H9 (cell line): ENCODE results near the gene TMEM248. TPM values are rescaled to one million over a fixed set of nuclear protein-coding genes. Genes with fewer than 3 reads are reported as not detected.
"Not testable (repeated sequence)": the region's sequence is repeated elsewhere in the genome, so short reads cannot be mapped to it uniquely, and the experiment has no call there.

Experiments
- DNase-seq: peaks from one replicate; pipeline ENCODE4 v3.0.0-alpha.2; 2017
- H2AFZ ChIP-seq: one replicate; pipeline ENCODE4 v1.6.1; 2013; ENCODE audit warnings: mild to moderate bottlenecking, low read length, control low read depth, moderate library complexity
- H2AK5ac ChIP-seq: 2 replicates; pipeline ENCODE4 v1.6.1; 2013; ENCODE audit warnings: low read length, control low read depth, mixed read lengths; ENCODE audit not compliant: insufficient read length
- H2BK120ac ChIP-seq: one replicate; pipeline ENCODE4 v1.6.1; 2013; ENCODE audit warnings: low read depth, mild to moderate bottlenecking, low read length, control low read depth, inconsistent platforms; ENCODE audit not compliant: poor library complexity, severe bottlenecking
- H2BK12ac ChIP-seq: 2 replicates; pipeline ENCODE4 v1.6.1; 2013; ENCODE audit warnings: low read length, control low read depth, mixed read lengths, low read depth; ENCODE audit not compliant: insufficient read length
- H2BK15ac ChIP-seq: 2 replicates; pipeline ENCODE4 v1.6.1; 2013; ENCODE audit warnings: low read depth, low read length, control low read depth
- H2BK20ac ChIP-seq: one replicate; pipeline ENCODE4 v1.6.1; 2013; ENCODE audit warnings: low read depth, mild to moderate bottlenecking, low read length, control low read depth, inconsistent platforms; ENCODE audit not compliant: poor library complexity, severe bottlenecking
- H2BK5ac ChIP-seq: 2 replicates; pipeline ENCODE4 v1.6.1; 2013; ENCODE audit warnings: low read length, control low read depth, mixed read lengths; ENCODE audit not compliant: insufficient read length
- H3K14ac ChIP-seq: 2 replicates; pipeline ENCODE4 v1.6.1; 2013; ENCODE audit warnings: low read length, control low read depth; ENCODE audit not compliant: insufficient read depth
- H3K18ac ChIP-seq: 2 replicates; pipeline ENCODE4 v1.6.1; 2013; ENCODE audit warnings: low read depth, mild to moderate bottlenecking, mixed read lengths, low read length, control low read depth; ENCODE audit not compliant: insufficient read length
- H3K23ac ChIP-seq: 2 replicates; pipeline ENCODE4 v1.6.1; 2013; ENCODE audit warnings: low read length, control low read depth, mixed read lengths, low read depth; ENCODE audit not compliant: insufficient read length
- H3K23me2 ChIP-seq: 2 replicates; pipeline ENCODE4 v1.6.1; 2013; ENCODE audit warnings: low read depth, mild to moderate bottlenecking, mixed read lengths, low read length, control low read depth; ENCODE audit not compliant: insufficient read length, poor library complexity, severe bottlenecking
- H3K27ac ChIP-seq: 2 replicates; pipeline ENCODE4 v1.5.1; 2013; ENCODE audit warnings: low read length, control low read depth, mixed read lengths, low read depth; ENCODE audit not compliant: insufficient read length
- H3K27me3 ChIP-seq: 2 replicates; pipeline ENCODE4 v1.6.1; 2013; ENCODE audit warnings: low read length, control low read depth, inconsistent platforms; ENCODE audit not compliant: insufficient read depth
- H3K4ac ChIP-seq: 2 replicates; pipeline ENCODE4 v1.6.1; 2013; ENCODE audit warnings: low read depth, mild to moderate bottlenecking, control low read depth, inconsistent platforms, low read length, moderate library complexity
- H3K4me1 ChIP-seq: 2 replicates; pipeline ENCODE4 v1.6.1; 2013; ENCODE audit warnings: low read length, control low read depth, inconsistent platforms; ENCODE audit not compliant: insufficient read depth
- H3K4me2 ChIP-seq: 2 replicates; pipeline ENCODE4 v1.6.1; 2013; ENCODE audit warnings: low read length, control low read depth, mixed read lengths; ENCODE audit not compliant: insufficient read length, insufficient read depth
- H3K56ac ChIP-seq: 2 replicates; pipeline ENCODE4 v1.6.1; 2013; ENCODE audit warnings: low read depth, mild to moderate bottlenecking, mixed read lengths, low read length, control low read depth; ENCODE audit not compliant: insufficient read length
- H3K79me1 ChIP-seq: 2 replicates; pipeline ENCODE4 v1.6.1; 2013; ENCODE audit warnings: low read depth, mild to moderate bottlenecking, moderate library complexity, low read length, control low read depth, inconsistent platforms; ENCODE audit not compliant: insufficient read depth, poor library complexity, severe bottlenecking
- H3K79me2 ChIP-seq: 2 replicates; pipeline ENCODE4 v1.6.1; 2013; ENCODE audit warnings: low read length, control low read depth, inconsistent platforms; ENCODE audit not compliant: insufficient read depth
- H3K9ac ChIP-seq: 2 replicates; pipeline ENCODE4 v1.6.1; 2013; ENCODE audit warnings: low read length, control low read depth, mixed read lengths; ENCODE audit not compliant: insufficient read length; ENCODE audit errors: extremely low read depth
- H3K9me3 ChIP-seq: one replicate; pipeline ENCODE4 v1.6.1; 2013; ENCODE audit warnings: low read depth, low read length, inconsistent platforms; ENCODE audit not compliant: control insufficient read depth
- H3T11ph ChIP-seq: one replicate; pipeline ENCODE4 v1.6.1; 2013; ENCODE audit warnings: mild to moderate bottlenecking, low read length, control low read depth, inconsistent platforms
- H4K20me1 ChIP-seq: one replicate; pipeline ENCODE4 v1.6.1; 2013; ENCODE audit not compliant: control insufficient read depth, insufficient read length, insufficient read depth
- H4K5ac ChIP-seq: 2 replicates; pipeline ENCODE4 v1.6.1; 2013; ENCODE audit warnings: low read depth, mild to moderate bottlenecking, mixed read lengths, low read length, control low read depth; ENCODE audit not compliant: insufficient read length
- H4K8ac ChIP-seq: replicated peaks from 2 replicates; pipeline ENCODE4 v1.6.1; 2013; ENCODE audit warnings: low read length, control low read depth, mixed read lengths, low read depth; ENCODE audit not compliant: insufficient read length
- H4K91ac ChIP-seq: 2 replicates; pipeline ENCODE4 v1.6.1; 2013; ENCODE audit warnings: low read depth, mild to moderate bottlenecking, moderate library complexity, mixed read lengths, low read length, control low read depth; ENCODE audit not compliant: insufficient read length
- H3K27ac Mint-ChIP-seq, 3 experiments: 2 replicates in 2 of 3; 3 replicates in 1 of 3; pipeline ENCODE4 v1.8.0; 2020 to 2021; ENCODE audit warnings: mixed read lengths in 3 of 3, mild to moderate bottlenecking in 1 of 3, moderate library complexity in 1 of 3
- H3K27me3 Mint-ChIP-seq: 2 replicates; pipeline ENCODE4 v1.8.0; 2021; ENCODE audit warnings: low read depth, mild to moderate bottlenecking, moderate library complexity, mixed read lengths
- H3K36me3 Mint-ChIP-seq, 3 experiments: 2 replicates in 2 of 3; 3 replicates in 1 of 3; pipeline ENCODE4 v1.8.0; 2020 to 2021; ENCODE audit warnings: low read depth in 3 of 3, mixed read lengths in 3 of 3; ENCODE audit not compliant: insufficient read depth in 1 of 3
- H3K4me1 Mint-ChIP-seq, 2 experiments: 2 replicates each; pipeline ENCODE4 v1.8.0; 2020; ENCODE audit warnings: mixed read lengths in 2 of 2
- H3K4me3 Mint-ChIP-seq, 2 experiments: 2 replicates in 1 of 2; 3 replicates in 1 of 2; pipeline ENCODE4 v1.8.0; 2020 to 2021; ENCODE audit warnings: mild to moderate bottlenecking in 2 of 2, mixed read lengths in 2 of 2, moderate library complexity in 1 of 2
- H3K9me3 Mint-ChIP-seq, 2 experiments: 2 replicates in 1 of 2; 3 replicates in 1 of 2; pipeline ENCODE4 v1.8.0; 2020; ENCODE audit warnings: mild to moderate bottlenecking in 2 of 2, mixed read lengths in 2 of 2, moderate library complexity in 1 of 2
- WGBS: extraction: QIAGEN DNeasy Blood & Tissue Kit; methylation state at CpG from one replicate; pipeline ENCODE4 v1.1.7; 2013; ENCODE audit warnings: missing lambda C conversion rate, low lambda C conversion rate, mixed read lengths; ENCODE audit not compliant: insufficient read length; ENCODE audit errors: extremely low coverage; 5-methylcytosine and 5-hydroxymethylcytosine counted together
- total RNA-seq: library from RNA; stranded (reverse); gene quantifications from 2 replicates; pipeline ENCODE4 v1.2.1, GENCODE V29; 2021
- TF ChIP-seq, protein P1 (sequence below): fragments of 200-600 bp; sonication (generic); conservative IDR thresholded peaks from 3 replicates; pipeline ENCODE4 v1.8.0; 2021; ENCODE audit warnings: antibody characterized with exemption, mild to moderate bottlenecking

Gene TMEM248
- total RNA-seq, 1 experiment from 2014 or later, result 74.2 TPM

DNA sequence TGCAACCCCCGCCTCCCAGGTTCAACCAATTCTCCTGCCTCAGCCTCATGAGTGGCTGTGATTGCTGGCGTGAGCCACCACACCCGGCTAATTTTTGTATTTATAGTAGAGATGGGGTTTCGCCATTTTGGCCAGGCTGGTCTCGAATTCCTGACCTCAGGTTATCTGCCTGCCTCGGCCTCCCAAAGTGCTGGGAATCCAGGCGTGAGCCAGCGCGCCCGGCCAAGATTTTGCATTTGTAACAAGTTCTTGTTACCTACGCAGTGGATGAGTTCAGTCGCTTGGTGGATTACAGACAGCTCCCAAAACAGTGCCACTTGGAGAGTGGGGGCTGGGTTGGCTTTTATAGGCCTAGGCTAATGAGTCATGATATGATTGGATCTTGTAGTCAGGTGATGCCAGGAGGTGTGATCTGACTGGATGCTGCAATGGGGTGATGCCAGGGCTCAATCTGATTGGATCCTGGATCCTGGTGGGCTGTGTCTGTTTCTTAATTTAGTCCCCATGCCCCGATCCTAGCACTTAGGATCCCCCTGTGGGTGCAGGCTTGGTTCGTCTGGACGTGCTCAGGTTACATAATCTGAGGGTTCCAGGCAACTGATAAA is 54.1 kb downstream of the TMEM248 start:
- H3K36me3 Mint-ChIP-seq, result no peaks in the 10 kb centered on the region; a peak in 2 of 7 replicates
- H3K27ac ChIP-seq, result no peak overlapping the region
- no peak overlapping the region for H3K56ac ChIP-seq
- no peak overlapping the region for H3T11ph ChIP-seq
- H4K20me1 ChIP-seq, result peaks cover 2% of the 10 kb centered on the region
- H2AK5ac ChIP-seq, result no peak overlapping the region
- H3K9me3 ChIP-seq, result no peaks in the 10 kb centered on the region
- no peak overlapping the region for H4K5ac ChIP-seq
- H3K27me3 Mint-ChIP-seq, result no peaks in the 10 kb centered on the region
- H3K79me1 ChIP-seq, result no peaks in the 10 kb centered on the region
- no peak overlapping the region for H2BK20ac ChIP-seq
- no peak overlapping the region for H3K23ac ChIP-seq
- H3K27me3 ChIP-seq, result no peaks in the 10 kb centered on the region
- no peaks in the 10 kb centered on the region for H3K4me1 ChIP-seq
- no peaks in the 10 kb centered on the region for H3K23me2 ChIP-seq
- H3K27ac Mint-ChIP-seq, result peak overlapping the region in 1 of 3 experiments; percentile 77; a peak in 1 of 7 replicates
- H3K4ac ChIP-seq, result no peak overlapping the region
- no peak overlapping the region for H4K91ac ChIP-seq
- no peak overlapping the region for H3K18ac ChIP-seq
- no peak overlapping the region for H2BK15ac ChIP-seq
- H3K4me3 Mint-ChIP-seq, result no peak overlapping the region
- peaks cover 5 to 16% of the 10 kb centered on the region in 2 experiments; a peak in 4 of 5 replicates for H3K9me3 Mint-ChIP-seq
- no peak overlapping the region for H2BK5ac ChIP-seq
- no peak overlapping the region for H3K4me2 ChIP-seq
- H2BK12ac ChIP-seq, result no peak overlapping the region
- DNase-seq, result no peak
- no peak overlapping the region for H4K8ac ChIP-seq
- no CpG with 5 or more reads among the region's 15 CpGs for WGBS
- TF ChIP-seq, protein P1, sequence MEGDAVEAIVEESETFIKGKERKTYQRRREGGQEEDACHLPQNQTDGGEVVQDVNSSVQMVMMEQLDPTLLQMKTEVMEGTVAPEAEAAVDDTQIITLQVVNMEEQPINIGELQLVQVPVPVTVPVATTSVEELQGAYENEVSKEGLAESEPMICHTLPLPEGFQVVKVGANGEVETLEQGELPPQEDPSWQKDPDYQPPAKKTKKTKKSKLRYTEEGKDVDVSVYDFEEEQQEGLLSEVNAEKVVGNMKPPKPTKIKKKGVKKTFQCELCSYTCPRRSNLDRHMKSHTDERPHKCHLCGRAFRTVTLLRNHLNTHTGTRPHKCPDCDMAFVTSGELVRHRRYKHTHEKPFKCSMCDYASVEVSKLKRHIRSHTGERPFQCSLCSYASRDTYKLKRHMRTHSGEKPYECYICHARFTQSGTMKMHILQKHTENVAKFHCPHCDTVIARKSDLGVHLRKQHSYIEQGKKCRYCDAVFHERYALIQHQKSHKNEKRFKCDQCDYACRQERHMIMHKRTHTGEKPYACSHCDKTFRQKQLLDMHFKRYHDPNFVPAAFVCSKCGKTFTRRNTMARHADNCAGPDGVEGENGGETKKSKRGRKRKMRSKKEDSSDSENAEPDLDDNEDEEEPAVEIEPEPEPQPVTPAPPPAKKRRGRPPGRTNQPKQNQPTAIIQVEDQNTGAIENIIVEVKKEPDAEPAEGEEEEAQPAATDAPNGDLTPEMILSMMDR, result no peak
- H3K4me1 Mint-ChIP-seq, result peaks cover 4% of the 10 kb centered on the region in 2 experiments; a peak in 3 of 4 replicates
- H3K14ac ChIP-seq, result no peak overlapping the region
- no peak overlapping the region for H2BK120ac ChIP-seq
- H3K9ac ChIP-seq, result no peak overlapping the region
- H2AFZ ChIP-seq, result no peak overlapping the region
- no peaks in the 10 kb centered on the region for H3K79me2 ChIP-seq

- H3K79me2 ChIP-seq, H3K56ac ChIP-seq, H3K9me3 ChIP-seq, H3K4me1 ChIP-seq, H2BK20ac ChIP-seq, H3K27me3 ChIP-seq, H3T11ph ChIP-seq, H3K27ac Mint-ChIP-seq, H3K9ac ChIP-seq, H3K27me3 Mint-ChIP-seq, H2AFZ ChIP-seq, H3K18ac ChIP-seq, H2BK15ac ChIP-seq, H3K79me1 ChIP-seq, H2BK12ac ChIP-seq, H3K27ac ChIP-seq, H3K14ac ChIP-seq, H3K23ac ChIP-seq, H3K4me2 ChIP-seq, H3K4me1 Mint-ChIP-seq, H4K20me1 ChIP-seq, H2AK5ac ChIP-seq, DNase-seq, H4K5ac ChIP-seq, H3K4me3 Mint-ChIP-seq, H3K4ac ChIP-seq, H3K36me3 Mint-ChIP-seq, H3K23me2 ChIP-seq, H4K91ac ChIP-seq, H4K8ac ChIP-seq, H2BK5ac ChIP-seq, H2BK120ac ChIP-seq: not testable (repeated sequence)
- H3K9me3 Mint-ChIP-seq, result peaks cover 12 to 24% of the 10 kb centered on the region in 2 experiments
- no CpG with 5 or more reads among the region's 5 CpGs for WGBS
Measured at GRCh38 chr7:66978312-66978711, 57.3 kb downstream of the TMEM248 start.
